ENCODE measurements around the gene S1PR5.

- no peak for TF ChIP-seq CTCF (IDR thresholded peaks at IDR 0.05)
- TF ChIP-seq POLR2A (IDR thresholded peaks at IDR 0.05), result no peak
Observed at GRCh38 chr19:10525636-10526035, 8.4 kb upstream of the S1PR5 start.
